Type B pancreatic cell (in vitro differentiated cells): Measurements from ENCODE around the gene TRMT112. TPM values are rescaled to one million over a fixed set of nuclear protein-coding genes. Genes with fewer than 3 reads are reported as not detected.

ENCODE experiments used
- DNase-seq: peaks from one replicate; pipeline ENCODE4 v3.0.0; 2021; ENCODE audit warnings: mixed read lengths; ENCODE audit not compliant: unreplicated experiment; ENCODE audit errors: extremely low spot score
- H3K27ac Mint-ChIP-seq: 2 replicates; pipeline ENCODE4 v1.8.0; 2021; ENCODE audit warnings: mild to moderate bottlenecking, mixed read lengths
- H3K27me3 Mint-ChIP-seq: 2 replicates; pipeline ENCODE4 v1.8.0; 2021; ENCODE audit warnings: mixed read lengths
- H3K36me3 Mint-ChIP-seq: 2 replicates; pipeline ENCODE4 v1.8.0; 2021; ENCODE audit warnings: mixed read lengths
- H3K4me1 Mint-ChIP-seq: one replicate; pipeline ENCODE4 v1.8.0; 2021; ENCODE audit warnings: mixed read lengths; ENCODE audit not compliant: unreplicated experiment
- H3K4me3 Mint-ChIP-seq: 2 replicates; pipeline ENCODE4 v1.8.0; 2021; ENCODE audit warnings: mild to moderate bottlenecking, mixed read lengths
- H3K9me3 Mint-ChIP-seq: 2 replicates; pipeline ENCODE4 v1.8.0; 2021; ENCODE audit warnings: mixed read lengths
- total RNA-seq: library from RNA; stranded (reverse); gene quantifications from 2 replicates; pipeline ENCODE4 v1.2.1, GENCODE V29; 2021; ENCODE audit warnings: low replicate concordance
- TF ChIP-seq, protein P1 (sequence below): fragments of 200-600 bp; sonication (generic); conservative IDR thresholded peaks from 2 replicates; pipeline ENCODE4 v1.5.0; 2021; ENCODE audit warnings: antibody characterized with exemption, mild to moderate bottlenecking

Gene TRMT112
- total RNA-seq, 1 donor from 2014 or later, result 198 TPM

DNA sequence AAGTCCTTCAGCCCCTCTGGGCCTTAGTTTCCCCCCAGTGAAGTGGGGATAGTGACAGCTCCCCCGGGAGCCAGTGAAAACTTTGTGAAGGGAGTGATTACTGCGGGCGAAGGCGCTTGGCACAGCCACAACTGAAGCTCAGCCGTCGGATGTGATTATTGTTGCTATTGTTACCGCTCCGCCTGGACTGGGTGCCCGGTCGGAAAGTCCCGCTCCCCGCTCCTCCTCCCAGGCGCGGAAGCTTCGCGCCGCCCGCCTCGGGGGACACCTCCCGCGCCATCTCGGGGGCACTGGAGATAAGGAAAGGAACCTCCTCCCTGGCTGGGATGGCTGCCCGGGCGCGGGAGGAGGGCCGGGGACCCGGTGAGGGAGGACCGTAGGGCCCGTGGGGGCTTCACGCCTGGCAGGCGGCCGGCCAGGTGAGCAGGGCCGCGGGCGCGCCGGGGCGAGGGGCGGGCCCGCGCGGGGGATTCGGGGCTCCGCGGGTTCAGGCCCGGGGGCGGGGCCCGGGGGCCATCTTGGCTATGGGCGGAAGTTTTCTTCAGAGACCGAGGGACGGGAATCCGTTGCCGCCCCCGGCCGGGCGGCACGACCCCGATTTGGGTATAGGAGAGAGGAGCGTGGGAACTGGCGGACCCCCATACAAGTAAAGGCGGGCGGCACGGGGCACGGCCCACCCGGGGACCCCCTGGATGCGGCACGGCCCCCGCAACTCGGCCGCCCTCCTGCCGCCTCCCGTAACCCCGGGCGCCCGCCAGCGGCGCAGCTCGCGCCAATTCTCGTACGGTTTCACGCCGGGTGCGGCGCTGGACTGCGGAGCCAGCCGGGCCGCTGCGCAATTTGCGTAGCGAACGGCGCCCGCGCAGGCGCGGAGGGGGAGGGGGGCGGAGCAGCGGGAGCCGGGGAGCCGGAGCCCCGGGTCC lies 32.1 kb downstream of the TRMT112 start, which contains the start of gene GPR137:
Gene GPR137 (plus strand): TSS at position 887 of the 923 bp plus-strand sequence. CDS start 677 bp downstream, outside the sequence.
- H3K27ac Mint-ChIP-seq, result peak within 1 kb of the TSS; percentile 88
- H3K4me3 Mint-ChIP-seq, result peak within 1 kb of the TSS; percentile 87
- TF ChIP-seq, protein P1, sequence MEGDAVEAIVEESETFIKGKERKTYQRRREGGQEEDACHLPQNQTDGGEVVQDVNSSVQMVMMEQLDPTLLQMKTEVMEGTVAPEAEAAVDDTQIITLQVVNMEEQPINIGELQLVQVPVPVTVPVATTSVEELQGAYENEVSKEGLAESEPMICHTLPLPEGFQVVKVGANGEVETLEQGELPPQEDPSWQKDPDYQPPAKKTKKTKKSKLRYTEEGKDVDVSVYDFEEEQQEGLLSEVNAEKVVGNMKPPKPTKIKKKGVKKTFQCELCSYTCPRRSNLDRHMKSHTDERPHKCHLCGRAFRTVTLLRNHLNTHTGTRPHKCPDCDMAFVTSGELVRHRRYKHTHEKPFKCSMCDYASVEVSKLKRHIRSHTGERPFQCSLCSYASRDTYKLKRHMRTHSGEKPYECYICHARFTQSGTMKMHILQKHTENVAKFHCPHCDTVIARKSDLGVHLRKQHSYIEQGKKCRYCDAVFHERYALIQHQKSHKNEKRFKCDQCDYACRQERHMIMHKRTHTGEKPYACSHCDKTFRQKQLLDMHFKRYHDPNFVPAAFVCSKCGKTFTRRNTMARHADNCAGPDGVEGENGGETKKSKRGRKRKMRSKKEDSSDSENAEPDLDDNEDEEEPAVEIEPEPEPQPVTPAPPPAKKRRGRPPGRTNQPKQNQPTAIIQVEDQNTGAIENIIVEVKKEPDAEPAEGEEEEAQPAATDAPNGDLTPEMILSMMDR, result no peak
- DNase-seq, result peak; percentile 93
- H3K9me3 Mint-ChIP-seq, result no peaks in the 10 kb centered on the region
- peaks cover 13% of the 10 kb centered on the region for H3K4me1 Mint-ChIP-seq
- peaks cover 14% of the 10 kb centered on the region for H3K27me3 Mint-ChIP-seq
- peaks cover 12% of the 10 kb centered on the region for H3K36me3 Mint-ChIP-seq

GRCh38 chr11:64284048-64284961 lies 33.1 kb downstream of the TRMT112 start, which contains the start of gene BAD:
Gene BAD (minus strand): TSS chr11:64284665. CDS start chr11:64284368, 297 bp downstream.
- Mint-ChIP-seq H3K4me1 (peaks cover 13% of the 10 kb centered on the region), H3K27me3 (peaks cover 4% of the 10 kb centered on the region), H3K9me3 (no peaks in the 10 kb centered on the region), H3K27ac (peak within 1 kb of the TSS; percentile 88), H3K36me3 (peaks cover 8% of the 10 kb centered on the region), H3K4me3 (peak within 1 kb of the TSS; percentile 87)
- DNase-seq, result peak; percentile 95
- TF ChIP-seq, protein P1, result no peak

DNA sequence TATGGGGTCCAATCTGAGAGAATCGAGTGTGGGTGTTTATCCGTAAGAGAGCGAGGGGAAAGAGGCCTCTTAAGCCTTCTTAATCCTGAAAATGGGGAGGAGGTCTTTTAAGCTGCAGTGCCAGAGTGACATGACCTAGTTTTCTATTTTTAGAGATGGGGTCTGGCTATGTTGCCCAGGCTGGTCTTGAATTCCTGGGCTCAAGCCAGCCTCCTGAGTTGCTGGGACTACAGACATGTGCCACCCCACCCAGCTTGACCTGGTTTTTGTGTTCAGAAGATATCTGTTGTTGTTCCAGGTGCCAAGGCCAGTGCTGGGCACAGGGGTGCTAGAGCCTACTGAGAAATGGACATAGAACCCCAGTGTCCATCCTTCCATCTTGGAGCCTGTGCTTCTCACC lies 34.3 kb downstream of the TRMT112 start:
- Mint-ChIP-seq H3K27ac (peak overlapping the region; percentile 88), H3K9me3 (no peaks in the 10 kb centered on the region), H3K36me3 (peaks cover 11% of the 10 kb centered on the region), H3K4me3 (peak overlapping the region; percentile 87), H3K27me3 (no peaks in the 10 kb centered on the region), H3K4me1 (peaks cover 13% of the 10 kb centered on the region)
- DNase-seq, result no peak
- TF ChIP-seq, protein P1, result no peak

DNA sequence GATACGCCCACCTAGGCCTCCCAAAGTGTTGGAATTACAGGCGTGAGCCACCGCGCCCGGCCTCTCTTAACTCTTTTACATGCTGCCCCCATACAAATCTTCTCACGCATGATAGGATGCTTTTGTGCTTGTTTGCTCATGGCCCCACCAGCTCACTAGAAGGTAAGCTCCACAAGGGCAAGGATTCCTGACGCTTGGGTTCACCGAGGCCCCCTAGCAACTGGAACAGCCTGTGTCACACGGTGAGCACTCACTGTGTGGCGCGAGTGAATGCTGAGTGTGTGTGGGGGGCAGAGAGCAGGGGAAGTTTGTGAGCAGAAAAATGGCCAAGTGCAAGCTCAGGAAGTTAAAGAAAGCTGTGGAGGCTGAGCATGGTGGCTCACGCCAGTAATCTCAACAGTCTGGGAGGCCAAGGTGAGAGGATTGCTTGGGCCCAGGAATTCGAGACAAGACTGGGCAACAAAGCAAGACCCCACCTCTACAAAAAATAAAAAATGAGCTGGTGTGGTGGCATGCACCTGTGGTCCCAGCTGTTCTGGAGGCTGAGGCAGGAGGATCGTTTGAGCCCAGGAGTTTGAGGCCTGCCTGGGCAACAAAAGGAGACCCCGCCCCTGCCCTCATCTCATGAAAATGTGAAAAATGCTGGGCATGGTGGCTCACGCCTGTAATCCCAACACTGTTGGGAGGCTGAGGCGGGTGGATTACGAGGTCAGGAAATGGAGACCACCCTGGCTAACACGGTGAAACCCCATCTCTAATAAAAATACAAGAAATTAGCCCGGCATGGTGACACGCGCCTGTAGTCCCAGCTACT lies 35.2 kb downstream of the TRMT112 start:
- peaks cover 12% of the 10 kb centered on the region for H3K4me1 Mint-ChIP-seq
- peaks cover 11% of the 10 kb centered on the region for H3K36me3 Mint-ChIP-seq
- H3K9me3 Mint-ChIP-seq, result no peaks in the 10 kb centered on the region
- DNase-seq, result no peak
- no peaks in the 10 kb centered on the region for H3K27me3 Mint-ChIP-seq
- no peak overlapping the region for H3K4me3 Mint-ChIP-seq
- TF ChIP-seq, protein P1, result no peak
- H3K27ac Mint-ChIP-seq, result peak overlapping the region; percentile 36
